ENCODE results near the gene CHCHD10. TPM values are rescaled to one million over a fixed set of nuclear protein-coding genes. Genes with fewer than 3 reads are reported as not detected.

Gene CHCHD10
- total and polyA plus RNA-seq, 10 of the 15 experiments (the other 5 are each of a cell fraction or from before 2014, with no cell fraction given) = 13.2 to 241 (median 128) TPM

- TF ChIP-seq, protein P1, sequence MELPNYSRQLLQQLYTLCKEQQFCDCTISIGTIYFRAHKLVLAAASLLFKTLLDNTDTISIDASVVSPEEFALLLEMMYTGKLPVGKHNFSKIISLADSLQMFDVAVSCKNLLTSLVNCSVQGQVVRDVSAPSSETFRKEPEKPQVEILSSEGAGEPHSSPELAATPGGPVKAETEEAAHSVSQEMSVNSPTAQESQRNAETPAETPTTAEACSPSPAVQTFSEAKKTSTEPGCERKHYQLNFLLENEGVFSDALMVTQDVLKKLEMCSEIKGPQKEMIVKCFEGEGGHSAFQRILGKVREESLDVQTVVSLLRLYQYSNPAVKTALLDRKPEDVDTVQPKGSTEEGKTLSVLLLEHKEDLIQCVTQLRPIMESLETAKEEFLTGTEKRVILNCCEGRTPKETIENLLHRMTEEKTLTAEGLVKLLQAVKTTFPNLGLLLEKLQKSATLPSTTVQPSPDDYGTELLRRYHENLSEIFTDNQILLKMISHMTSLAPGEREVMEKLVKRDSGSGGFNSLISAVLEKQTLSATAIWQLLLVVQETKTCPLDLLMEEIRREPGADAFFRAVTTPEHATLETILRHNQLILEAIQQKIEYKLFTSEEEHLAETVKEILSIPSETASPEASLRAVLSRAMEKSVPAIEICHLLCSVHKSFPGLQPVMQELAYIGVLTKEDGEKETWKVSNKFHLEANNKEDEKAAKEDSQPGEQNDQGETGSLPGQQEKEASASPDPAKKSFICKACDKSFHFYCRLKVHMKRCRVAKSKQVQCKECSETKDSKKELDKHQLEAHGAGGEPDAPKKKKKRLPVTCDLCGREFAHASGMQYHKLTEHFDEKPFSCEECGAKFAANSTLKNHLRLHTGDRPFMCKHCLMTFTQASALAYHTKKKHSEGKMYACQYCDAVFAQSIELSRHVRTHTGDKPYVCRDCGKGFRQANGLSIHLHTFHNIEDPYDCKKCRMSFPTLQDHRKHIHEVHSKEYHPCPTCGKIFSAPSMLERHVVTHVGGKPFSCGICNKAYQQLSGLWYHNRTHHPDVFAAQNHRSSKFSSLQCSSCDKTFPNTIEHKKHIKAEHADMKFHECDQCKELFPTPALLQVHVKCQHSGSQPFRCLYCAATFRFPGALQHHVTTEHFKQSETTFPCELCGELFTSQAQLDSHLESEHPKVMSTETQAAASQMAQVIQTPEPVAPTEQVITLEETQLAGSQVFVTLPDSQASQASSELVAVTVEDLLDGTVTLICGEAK (IDR thresholded peaks at IDR 0.05; ENCODE audit: borderline replicate concordance) = no peak
- TF ChIP-seq ZNF217 (IDR thresholded peaks at IDR 0.05) = no peak
- TF ChIP-seq SRF (IDR thresholded peaks at IDR 0.05; ENCODE audit: low read depth in 2 of 2, low read length in 2 of 2) = no peak
- TF ChIP-seq PKNOX1 (IDR thresholded peaks at IDR 0.05) = peak; percentile 37; the same call in 1 of the 2 replicates
- TF ChIP-seq MXI1 (IDR thresholded peaks at IDR 0.05; ENCODE audit: low read depth, low read length) = peak; percentile 5; the same call in 1 of the 2 replicates
- no peak for TF ChIP-seq SUPT20H (IDR thresholded peaks at IDR 0.05; ENCODE audit: borderline replicate concordance, control insufficient read depth, low read depth, low read length)
- no peak for TF ChIP-seq CBFB (IDR thresholded peaks at IDR 0.05; ENCODE audit: low read depth)
- 0 out of 2 replicates have a peak, but pooled peaks have one; percentile 28 for TF ChIP-seq SMAD5 (IDR thresholded peaks at IDR 0.05; ENCODE audit: low read depth)
- peak; percentile 72; the same call in 1 of the 2 replicates for TF ChIP-seq SMARCA5 (IDR thresholded peaks at IDR 0.05)
- TF ChIP-seq MTA2 (IDR thresholded peaks at IDR 0.05; ENCODE audit: low read depth) = 0 out of 2 replicates have a peak, but pooled peaks have one; percentile 13
- TF ChIP-seq MLLT1 (IDR thresholded peaks at IDR 0.05) = no peak
- no peak for TF ChIP-seq KDM1A (IDR thresholded peaks at IDR 0.05; ENCODE audit: borderline replicate concordance)
- TF ChIP-seq NBN (IDR thresholded peaks at IDR 0.05) = peak; percentile 74; the same call in 1 of the 2 replicates
- TF ChIP-seq TCF12 (IDR thresholded peaks at IDR 0.05; ENCODE audit: low read depth, low read length) = 0 out of 2 replicates have a peak, but pooled peaks have one; percentile 10
- no peak for TF ChIP-seq STAT3 (IDR thresholded peaks at IDR 0.05; ENCODE audit: low read depth, low read length)
- no peak for TF ChIP-seq JUNB (IDR thresholded peaks at IDR 0.05)
- no peak for TF ChIP-seq RELA (IDR thresholded peaks at IDR 0.05; ENCODE audit: borderline replicate concordance, partially characterized antibody)
- TF ChIP-seq BCL11A (IDR thresholded peaks at IDR 0.05; ENCODE audit: low read depth, low read length) = no peak
- TF ChIP-seq SPI1 (IDR thresholded peaks at IDR 0.05; ENCODE audit: borderline replicate concordance, insufficient read depth, low read depth, low read length) = peak; percentile 20; the same call in 1 of the 2 replicates
- no peak for TF ChIP-seq TARDBP (IDR thresholded peaks at IDR 0.05; ENCODE audit: borderline replicate concordance)
- no peak for TF ChIP-seq MTA3 (IDR thresholded peaks at IDR 0.05; ENCODE audit: borderline replicate concordance, low read length)
- no peak for TF ChIP-seq HCFC1 (IDR thresholded peaks at IDR 0.05; ENCODE audit: low read length)
- TF ChIP-seq HSF1 (IDR thresholded peaks at IDR 0.05; ENCODE audit: low read depth, low read length) = no peak
- TF ChIP-seq POLR2A (IDR thresholded peaks at IDR 0.05; ENCODE audit: low read depth, low read length) = peak; percentile 89
Observed at GRCh38 chr22:23767673-23768548, at the start of gene CHCHD10 (continued).

All from GM12878 (cell line).